Measurements from ENCODE around the gene ZACN. TPM values are rescaled to one million over a fixed set of nuclear protein-coding genes. Genes with fewer than 3 reads are reported as not detected.

Gene ZACN
- not detected in 2 replicates for total RNA-seq

DNA sequence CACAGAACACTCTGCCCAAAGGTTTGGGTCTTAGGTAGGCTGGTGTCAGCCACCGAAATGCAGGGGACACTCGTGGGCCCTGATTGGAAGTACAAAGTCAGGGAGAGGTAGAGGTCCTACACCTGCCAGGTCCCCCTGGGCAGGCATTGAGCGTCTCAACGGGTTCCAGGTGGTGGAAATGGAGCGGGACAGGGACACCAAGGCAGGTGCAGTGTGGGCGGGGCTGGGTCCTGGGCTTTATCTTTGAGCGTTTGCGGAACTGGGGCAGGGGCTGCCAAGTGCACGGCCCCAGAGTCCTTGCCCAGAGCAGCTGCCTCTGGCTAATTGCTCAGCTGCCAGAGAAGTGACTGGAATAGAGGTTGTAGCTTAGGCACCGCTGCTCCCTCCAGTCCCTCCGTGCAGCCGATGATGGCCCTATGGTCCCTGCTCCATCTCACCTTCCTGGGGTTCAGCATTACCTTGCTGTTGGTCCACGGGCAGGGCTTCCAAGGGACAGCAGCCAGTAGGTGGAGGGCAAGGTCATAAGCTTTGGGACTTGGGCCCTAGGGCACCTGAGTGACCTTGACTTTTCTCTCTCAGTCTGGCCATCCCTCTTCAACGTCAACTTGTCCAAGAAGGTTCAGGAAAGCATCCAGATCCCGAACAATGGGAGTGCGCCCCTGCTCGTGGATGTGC lies at the start of gene ZACN:
Gene ZACN (plus strand): TSS at position 323 of the 675 bp plus-strand sequence. CDS start 83 bp downstream, at position 406.

DNA sequence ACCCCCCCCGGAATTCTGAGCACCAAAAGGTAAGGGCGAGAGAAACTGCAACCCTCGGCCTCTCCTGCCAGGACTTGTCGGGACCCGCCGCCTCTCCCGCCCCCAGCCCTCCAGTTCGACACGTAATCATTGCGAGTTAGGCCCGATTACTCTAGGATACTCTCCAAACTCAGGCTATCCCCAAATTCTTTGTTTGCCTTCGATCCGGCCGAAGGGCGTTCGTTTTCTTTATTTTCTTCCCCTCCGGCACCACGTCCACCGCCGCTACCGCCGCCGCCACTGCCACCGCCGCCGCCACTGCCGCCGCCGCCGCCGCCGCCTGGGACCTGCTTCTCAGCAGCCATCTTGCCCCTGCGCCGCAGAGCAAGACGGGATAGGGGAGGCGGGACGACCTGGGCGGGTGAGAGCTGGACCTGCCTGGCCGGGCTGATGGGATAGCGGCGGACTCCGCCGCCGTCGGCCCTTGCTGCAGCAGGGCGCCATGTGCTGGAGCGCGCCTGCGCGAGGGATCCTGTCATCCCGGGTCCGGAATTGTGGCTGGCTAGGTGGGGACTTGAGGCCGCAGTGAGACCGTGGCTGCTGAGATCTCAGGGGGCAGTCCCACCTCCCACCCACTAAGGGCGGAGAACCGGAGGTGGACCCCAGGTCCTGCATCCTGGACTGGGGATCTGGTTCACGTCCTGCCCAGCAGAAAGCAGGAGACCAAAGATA lies 6.7 kb upstream of the ZACN start, which contains the start of gene SRP68:
Gene SRP68 (minus strand): TSS at position 370 of the 711 bp plus-strand sequence. CDS start 26 bp downstream, at position 344.

DNA sequence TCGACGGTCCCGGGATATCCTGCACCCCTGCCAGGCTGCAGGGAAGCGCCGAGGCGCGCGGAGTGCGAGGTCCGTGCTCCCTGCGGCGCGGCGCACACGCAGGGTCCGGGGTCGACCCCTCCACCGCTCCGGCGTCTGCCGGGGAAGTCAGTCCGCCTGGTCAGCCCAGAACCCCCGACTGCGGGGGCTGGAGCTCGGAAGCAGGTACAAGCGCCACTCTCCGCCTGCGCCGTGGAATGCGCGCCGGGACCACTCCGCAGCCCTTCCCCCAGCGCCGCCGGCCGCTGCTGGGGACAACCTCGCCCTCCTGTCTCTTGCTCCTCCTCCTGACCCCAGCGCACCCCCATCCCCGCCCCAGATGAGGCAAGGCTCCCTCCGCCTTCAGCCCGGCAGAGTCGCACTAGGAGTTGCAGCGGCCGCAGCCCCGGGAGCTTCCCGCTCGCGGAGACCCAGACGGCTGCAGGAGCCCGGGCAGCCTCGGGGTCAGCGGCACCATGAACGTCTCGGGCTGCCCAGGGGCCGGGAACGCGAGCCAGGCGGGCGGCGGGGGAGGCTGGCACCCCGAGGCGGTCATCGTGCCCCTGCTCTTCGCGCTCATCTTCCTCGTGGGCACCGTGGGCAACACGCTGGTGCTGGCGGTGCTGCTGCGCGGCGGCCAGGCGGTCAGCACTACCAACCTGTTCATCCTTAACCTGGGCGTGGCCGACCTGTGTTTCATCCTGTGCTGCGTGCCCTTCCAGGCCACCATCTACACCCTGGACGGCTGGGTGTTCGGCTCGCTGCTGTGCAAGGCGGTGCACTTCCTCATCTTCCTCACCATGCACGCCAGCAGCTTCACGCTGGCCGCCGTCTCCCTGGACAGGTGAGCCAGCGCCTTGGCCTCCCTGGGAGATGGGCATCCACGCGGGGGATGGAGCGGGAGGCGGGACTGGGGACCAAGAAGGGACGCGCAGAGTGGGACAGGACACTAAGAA lies 4.3 kb upstream of the ZACN start, which contains the start of gene GALR2:
Gene GALR2 (plus strand): TSS at position 392 of the 974 bp plus-strand sequence. CDS start 103 bp downstream, at position 495.

DNA sequence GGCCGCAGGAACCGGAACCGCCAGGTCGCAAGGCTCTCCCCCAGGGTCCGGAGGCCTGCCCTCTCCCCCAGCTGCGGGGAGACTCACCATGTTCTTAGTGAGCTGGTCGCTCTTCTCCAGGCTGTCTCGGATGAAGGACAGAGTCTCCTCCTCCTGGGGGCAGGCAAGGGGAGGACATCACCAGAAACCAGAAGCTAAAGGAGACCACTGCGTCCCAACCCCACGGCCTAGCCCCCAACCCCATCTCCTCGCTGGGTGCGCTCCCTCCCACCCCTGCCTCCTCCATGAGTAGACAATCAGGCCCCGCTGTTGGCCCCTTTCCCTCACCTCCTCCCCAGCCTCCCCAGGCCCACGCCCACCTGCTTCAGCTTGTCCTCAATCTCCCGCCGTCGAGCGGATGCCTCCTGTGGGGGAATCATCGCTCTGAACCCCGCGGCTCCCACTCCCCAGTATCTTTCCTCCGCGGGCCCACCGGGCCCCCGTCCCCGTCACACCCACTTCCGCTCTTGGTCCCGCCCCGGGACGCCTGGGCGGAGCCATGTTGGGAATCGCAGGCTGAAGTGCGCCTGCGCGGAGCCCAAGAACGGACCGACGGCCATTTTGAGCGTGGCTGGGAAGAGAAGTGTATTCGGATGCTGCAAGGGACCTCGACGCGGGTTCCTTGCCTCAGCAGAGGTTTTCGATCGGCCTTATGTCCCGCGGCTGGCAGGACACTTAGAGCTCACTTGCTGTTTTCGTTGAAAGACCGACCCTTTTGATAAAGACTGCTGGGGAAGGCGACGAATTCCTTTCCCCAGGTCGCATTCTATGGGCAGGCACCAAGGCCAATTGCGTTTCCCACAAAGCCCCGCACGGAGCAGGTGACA lies 24.5 kb downstream of the ZACN start, which contains the start of gene EXOC7:
Gene EXOC7 (minus strand): TSS at position 514 of the 866 bp plus-strand sequence. CDS start 95 bp downstream, at position 419.

Other genes starting within 250 kb of the ZACN start
- 0.97 and 4.7 TPM in 2 replicates for gene UNC13D, start 234.8 kb upstream of the ZACN start, total RNA-seq
- 13.8 and 44.6 TPM in 2 replicates for gene WBP2, start 223.8 kb upstream of the ZACN start, total RNA-seq
- 65.4 and 91.7 TPM in 2 replicates for gene TRIM47, start 200.6 kb upstream of the ZACN start, total RNA-seq
- gene TRIM65, start 182.2 kb upstream of the ZACN start, total RNA-seq = 20.1 and 23.0 TPM in 2 replicates
- gene MRPL38, start 174.3 kb upstream of the ZACN start, total RNA-seq = 27.4 and 33.4 TPM in 2 replicates
- 4.7 and 9.1 TPM in 2 replicates for gene FBF1, start 138.1 kb upstream of the ZACN start, total RNA-seq
- 46.3 and 82.1 TPM in 2 replicates for gene ACOX1, start 100.0 kb upstream of the ZACN start, total RNA-seq
- 15.2 and 16.0 TPM in 2 replicates for gene TEN1, start 99.9 kb upstream of the ZACN start, total RNA-seq
- 0.81 and 2.7 TPM in 2 replicates for gene CDK3, start 78.3 kb upstream of the ZACN start, total RNA-seq
- gene EVPL, start 51.9 kb upstream of the ZACN start, total RNA-seq = under 0.01 TPM in 1 of 2 replicates, not detected in the other
- gene SRP68, start 6.7 kb upstream of the ZACN start, total RNA-seq = 25.1 and 54.9 TPM in 2 replicates
- 0.16 TPM in 1 of 2 replicates, not detected in the other for gene GALR2, start 4.4 kb upstream of the ZACN start, total RNA-seq
- gene EXOC7, start 24.6 kb downstream of the ZACN start, total RNA-seq = 51.8 and 129 TPM in 2 replicates
- under 0.01 TPM in 1 of 2 replicates, not detected in the other for gene FOXJ1, start 62.1 kb downstream of the ZACN start, total RNA-seq
- gene RNF157, start 161.3 kb downstream of the ZACN start, total RNA-seq = 0.32 and 0.63 TPM in 2 replicates
- 6.8 and 8.9 TPM in 2 replicates for gene UBALD2, start 186.2 kb downstream of the ZACN start, total RNA-seq
- gene QRICH2, start 229.1 kb downstream of the ZACN start, total RNA-seq = 3.1 and 10.4 TPM in 2 replicates